Trophoblast cell (in vitro differentiated cells and primary cell): ENCODE measurements around the gene FAM47C.
"Not testable (repeated sequence)": the region's sequence is repeated elsewhere in the genome, so short reads cannot be mapped to it uniquely, and the experiment has no call there.

Experiments
- DNase-seq, 2 donors: peaks; one replicate each; pipeline ENCODE4 v3.0.0-alpha.2; 2016
- H2AFZ ChIP-seq: 2 replicates; pipeline ENCODE4 v1.6.1; 2013; ENCODE audit warnings: low read length, moderate library complexity, mild to moderate bottlenecking; ENCODE audit not compliant: insufficient read depth, poor library complexity
- H2AK5ac ChIP-seq: 2 replicates; pipeline ENCODE4 v1.6.1; 2013; ENCODE audit warnings: mild to moderate bottlenecking, low read length
- H2BK120ac ChIP-seq: 2 replicates; pipeline ENCODE4 v1.6.1; 2013; ENCODE audit warnings: low read length, mild to moderate bottlenecking, moderate library complexity; ENCODE audit not compliant: insufficient read depth, poor library complexity
- H2BK12ac ChIP-seq: 2 replicates; pipeline ENCODE4 v1.6.1; 2013; ENCODE audit warnings: mild to moderate bottlenecking, low read length, moderate library complexity
- H2BK5ac ChIP-seq: 2 replicates; pipeline ENCODE4 v1.6.1; 2013; ENCODE audit warnings: low read length, low read depth, moderate library complexity, mild to moderate bottlenecking; ENCODE audit not compliant: poor library complexity
- H3K14ac ChIP-seq: 2 replicates; pipeline ENCODE4 v1.6.1; 2013; ENCODE audit warnings: mild to moderate bottlenecking, low read length
- H3K18ac ChIP-seq: 2 replicates; pipeline ENCODE4 v1.6.1; 2013; ENCODE audit warnings: mild to moderate bottlenecking, low read length
- H3K23ac ChIP-seq: 2 replicates; pipeline ENCODE4 v1.6.1; 2013; ENCODE audit warnings: low read length
- H3K27ac ChIP-seq: 2 replicates; pipeline ENCODE4 v1.5.1; 2013; ENCODE audit warnings: low read depth, mild to moderate bottlenecking, inconsistent platforms, low read length, moderate library complexity
- H3K27me3 ChIP-seq: 2 replicates; pipeline ENCODE4 v1.6.1; 2013; ENCODE audit warnings: inconsistent platforms, mild to moderate bottlenecking, low read length, moderate library complexity; ENCODE audit not compliant: insufficient read depth
- H3K36me3 ChIP-seq, 2 experiments: 1 replicate in 1 of 2; 2 replicates in 1 of 2; pipeline ENCODE4 v1.6.1; 2013; ENCODE audit warnings: low read length in 2 of 2, mild to moderate bottlenecking in 2 of 2, moderate library complexity in 1 of 2; ENCODE audit not compliant: insufficient read depth in 2 of 2, control insufficient read depth in 1 of 2
- H3K4ac ChIP-seq: 2 replicates; pipeline ENCODE4 v1.6.1; 2013; ENCODE audit warnings: low read depth, mild to moderate bottlenecking, low read length, moderate library complexity
- H3K4me1 ChIP-seq, 2 experiments: 1 replicate in 1 of 2; 2 replicates in 1 of 2; pipeline ENCODE4 v1.6.1; 2013; ENCODE audit warnings: low read length in 2 of 2, mild to moderate bottlenecking in 2 of 2, moderate library complexity in 1 of 2; ENCODE audit not compliant: insufficient read depth in 2 of 2, control insufficient read depth in 1 of 2
- H3K4me2 ChIP-seq: 2 replicates; pipeline ENCODE4 v1.6.1; 2013; ENCODE audit warnings: inconsistent platforms, mild to moderate bottlenecking, low read length, moderate library complexity
- H3K4me3 ChIP-seq: 2 replicates; pipeline ENCODE4 v1.5.1; 2013; ENCODE audit warnings: mild to moderate bottlenecking, low read depth, low read length, inconsistent platforms
- H3K79me1 ChIP-seq: one replicate; pipeline ENCODE4 v1.6.1; 2013; ENCODE audit warnings: low read length
- H3K79me2 ChIP-seq: 2 replicates; pipeline ENCODE4 v1.6.1; 2013; ENCODE audit warnings: low read length, mild to moderate bottlenecking; ENCODE audit not compliant: control insufficient read depth, insufficient read depth, poor library complexity
- H3K9ac ChIP-seq: 2 replicates; pipeline ENCODE4 v1.6.1; 2013; ENCODE audit warnings: mild to moderate bottlenecking, low read length
- H3K9me3 ChIP-seq: 2 replicates; pipeline ENCODE4 v1.6.1; 2013; ENCODE audit warnings: low read depth, mild to moderate bottlenecking, control low read depth, inconsistent platforms, low read length; ENCODE audit not compliant: insufficient read depth
- H4K12ac ChIP-seq: 2 replicates; pipeline ENCODE4 v1.6.1; 2013; ENCODE audit warnings: low read depth, mild to moderate bottlenecking, low read length, moderate library complexity
- H4K8ac ChIP-seq: 2 replicates; pipeline ENCODE4 v1.6.1; 2013; ENCODE audit warnings: low read depth, mild to moderate bottlenecking, low read length, moderate library complexity
- H4K91ac ChIP-seq: one replicate; pipeline ENCODE4 v1.6.1; 2013; ENCODE audit warnings: low read depth, mild to moderate bottlenecking, low read length, moderate library complexity
- WGBS: extraction: QIAGEN DNeasy Blood & Tissue Kit; methylation state at CpG from one replicate; pipeline ENCODE4 v1.1.7; 2013; ENCODE audit warnings: missing lambda C conversion rate; ENCODE audit not compliant: insufficient read length, insufficient coverage; ENCODE audit errors: extremely low coverage; 5-methylcytosine and 5-hydroxymethylcytosine counted together

The FAM47C gene

DNA sequence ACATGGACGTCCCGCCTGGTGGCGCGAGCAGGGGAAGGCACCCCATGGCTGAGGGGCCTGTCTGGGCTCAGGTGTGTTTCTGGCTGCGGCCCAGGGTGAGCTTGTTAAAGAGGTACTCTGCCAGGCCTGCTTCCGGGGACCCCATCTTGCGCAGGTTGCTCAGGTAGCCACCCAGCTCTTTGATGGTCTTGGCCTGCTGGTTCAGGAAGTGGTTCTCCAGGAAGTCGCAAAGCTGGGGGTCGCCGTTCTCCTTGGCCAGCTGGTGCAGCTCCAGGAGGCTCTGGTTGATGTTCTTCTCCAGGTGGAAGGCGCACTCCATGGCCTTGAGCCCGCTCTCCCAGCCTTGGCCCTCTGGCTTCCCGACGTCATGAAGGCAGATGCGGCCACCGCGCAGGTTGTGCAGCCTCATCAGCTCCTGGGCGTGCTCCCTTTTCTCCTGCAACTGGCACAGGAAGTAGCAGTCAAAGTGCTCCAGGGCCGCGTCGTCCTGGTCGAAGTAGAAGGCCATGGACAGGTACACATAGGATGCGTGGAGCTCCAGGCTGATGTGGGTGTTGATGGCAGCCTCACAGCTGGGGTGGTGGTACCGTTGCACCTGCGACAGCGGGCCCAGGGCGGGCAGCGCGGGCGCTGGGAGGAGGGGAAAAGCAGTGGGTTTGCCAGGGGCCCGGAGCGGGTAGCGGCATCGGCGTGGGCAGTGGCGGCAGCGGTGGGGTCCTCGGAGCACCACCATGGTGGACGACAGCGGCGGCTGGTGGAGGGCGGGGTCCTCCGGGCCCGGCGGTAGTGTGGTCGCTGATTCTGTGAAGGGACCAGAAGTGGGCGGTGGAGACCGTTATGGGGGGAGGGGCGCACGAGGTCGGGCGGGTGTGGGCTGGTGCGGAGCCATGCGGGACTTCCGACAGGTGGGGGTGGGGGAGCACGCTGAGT is 35.1 kb downstream of the FAM47C start:
- not testable (repeated sequence) for H3K4ac ChIP-seq, H2AK5ac ChIP-seq, H3K9me3 ChIP-seq, H3K4me3 ChIP-seq, H4K8ac ChIP-seq, H3K9ac ChIP-seq, H2BK120ac ChIP-seq, H3K23ac ChIP-seq, H3K36me3 ChIP-seq, H3K27me3 ChIP-seq, H3K27ac ChIP-seq, H3K79me1 ChIP-seq, H3K14ac ChIP-seq, H4K91ac ChIP-seq, H4K12ac ChIP-seq, H3K4me2 ChIP-seq, DNase-seq, H2BK5ac ChIP-seq, H2BK12ac ChIP-seq, H2AFZ ChIP-seq, H3K18ac ChIP-seq, H3K4me1 ChIP-seq, H3K79me2 ChIP-seq
- no CpG with 5 or more reads among the region's 56 CpGs for WGBS

DNA sequence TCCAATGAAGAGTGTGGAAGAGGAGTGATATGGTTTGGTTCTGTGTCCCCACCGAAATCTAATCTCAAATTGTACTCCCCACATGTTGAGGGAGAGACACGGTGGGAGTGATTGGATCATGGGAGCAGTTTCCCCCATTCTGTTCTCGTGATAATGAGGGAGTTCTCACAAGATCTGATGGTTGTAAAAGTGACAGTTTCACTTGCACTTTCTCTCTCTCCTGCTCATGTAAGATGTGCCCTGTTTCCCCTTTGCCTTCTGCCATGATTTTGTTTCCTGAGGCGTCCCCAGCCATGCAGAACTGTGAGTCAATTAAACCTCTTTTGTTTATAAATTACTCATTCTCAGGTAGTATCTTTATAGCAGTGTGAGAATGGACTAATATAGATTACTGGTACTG is 39.6 kb downstream of the FAM47C start:
- DNase-seq, result no peak
- H3K4me2 ChIP-seq, result no peak overlapping the region

DNA sequence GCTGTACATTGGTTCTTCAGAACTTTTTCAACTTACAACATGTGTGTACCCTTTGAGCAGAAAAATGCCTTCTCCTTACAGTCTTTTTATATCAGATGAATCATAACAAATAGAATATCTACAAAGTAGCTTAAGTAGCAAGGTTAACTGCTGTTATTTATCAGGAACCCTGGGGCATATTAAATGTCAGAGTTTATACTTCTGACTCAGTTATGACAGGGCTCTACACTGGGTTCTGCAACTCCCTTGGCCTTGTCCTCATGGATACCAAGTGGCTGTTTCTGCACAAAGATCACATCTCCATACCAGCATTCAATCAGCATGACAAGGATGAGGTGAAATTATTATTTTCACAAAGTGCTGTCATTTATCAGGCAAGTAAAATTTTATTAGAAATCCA is 49.4 kb downstream of the FAM47C start:
- H3K27ac ChIP-seq, H3K4me2 ChIP-seq, H2AK5ac ChIP-seq, H2AFZ ChIP-seq, H3K9me3 ChIP-seq, H3K4me1 ChIP-seq, H4K8ac ChIP-seq, H2BK12ac ChIP-seq, H3K23ac ChIP-seq, H4K91ac ChIP-seq, H3K4ac ChIP-seq, H4K12ac ChIP-seq, H3K9ac ChIP-seq, H3K4me3 ChIP-seq, H3K79me2 ChIP-seq, H2BK5ac ChIP-seq, H3K14ac ChIP-seq, H3K27me3 ChIP-seq, H2BK120ac ChIP-seq, H3K18ac ChIP-seq, H3K79me1 ChIP-seq, DNase-seq, H3K36me3 ChIP-seq: not testable (repeated sequence)

More for the DNA sequence above, 39.6 kb downstream of the FAM47C start:
- Histone ChIP-seq H3K79me2 (no peaks in the 10 kb centered on the region), H3K36me3 (no peaks in the 10 kb centered on the region), H3K14ac (no peak overlapping the region), H2AK5ac (no peak overlapping the region), H2BK5ac (no peak overlapping the region), H3K4me1 (no peaks in the 10 kb centered on the region), H3K9ac (no peak overlapping the region), H4K12ac (no peak overlapping the region), H3K79me1 (no peaks in the 10 kb centered on the region), H3K9me3 (no peaks in the 10 kb centered on the region), H2BK12ac (no peak overlapping the region), H3K27me3 (no peaks in the 10 kb centered on the region), H3K27ac (no peak overlapping the region), H4K8ac (no peak overlapping the region), H2BK120ac (no peak overlapping the region), H3K4me3 (no peak overlapping the region), H2AFZ (no peak overlapping the region), H3K18ac (no peak overlapping the region), H3K4ac (no peak overlapping the region), H3K23ac (no peak overlapping the region), H4K91ac (no peak overlapping the region)
- WGBS, result no CpG with 5 or more reads among the region's 4 CpGs

DNA sequence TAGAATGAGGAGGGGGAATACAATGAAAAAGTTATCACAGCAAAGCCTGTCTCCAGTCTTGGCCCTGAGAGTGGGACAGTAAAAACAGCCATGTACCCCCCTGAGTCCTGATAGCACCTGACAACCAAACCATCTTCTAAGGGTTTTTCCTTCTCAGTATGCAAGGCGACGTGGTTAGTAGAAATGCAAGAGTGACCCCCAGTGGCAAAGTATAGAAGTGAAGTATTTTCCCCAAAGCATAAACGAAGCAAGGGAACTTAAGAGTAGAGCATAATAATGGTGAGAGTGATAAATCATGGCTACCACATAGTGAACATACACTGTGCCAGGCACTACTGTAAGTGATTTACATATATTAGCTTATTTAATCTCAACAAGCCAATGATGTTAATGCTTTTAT is 52.8 kb downstream of the FAM47C start:
- H3K14ac ChIP-seq, result no peak overlapping the region
- no peak overlapping the region for H3K4me2 ChIP-seq
- H2BK5ac ChIP-seq, result no peak overlapping the region
- no peak overlapping the region for H2AK5ac ChIP-seq
- no CpG with 5 or more reads among the region's 3 CpGs for WGBS
- no peak overlapping the region for H4K8ac ChIP-seq
- no peaks in the 10 kb centered on the region for H3K4me1 ChIP-seq
- no peaks in the 10 kb centered on the region for H3K9me3 ChIP-seq
- H3K79me1 ChIP-seq, result no peaks in the 10 kb centered on the region
- no peaks in the 10 kb centered on the region for H3K27me3 ChIP-seq
- H3K18ac ChIP-seq, result no peak overlapping the region
- H4K91ac ChIP-seq, result no peak overlapping the region
- H3K36me3 ChIP-seq, result no peaks in the 10 kb centered on the region
- H4K12ac ChIP-seq, result no peak overlapping the region
- no peak overlapping the region for H2BK120ac ChIP-seq
- no peak overlapping the region for H3K23ac ChIP-seq
- H3K27ac ChIP-seq, result no peak overlapping the region
- no peak overlapping the region for H2AFZ ChIP-seq
- DNase-seq, result peak; percentile 9 to 79
- H3K4me3 ChIP-seq, result no peak overlapping the region
- no peak overlapping the region for H2BK12ac ChIP-seq
- H3K79me2 ChIP-seq, result no peaks in the 10 kb centered on the region
- no peak overlapping the region for H3K4ac ChIP-seq
- no peak overlapping the region for H3K9ac ChIP-seq
